ENCODE data around the gene IL12RB1.

- no peak for TF ChIP-seq POLR2AphosphoS5 (IDR thresholded peaks at IDR 0.05; ENCODE audit: low read depth, low read length)
- no peak for TF ChIP-seq CTCF (IDR thresholded peaks at IDR 0.05)
- no peak for TF ChIP-seq REST (IDR thresholded peaks at IDR 0.05; ENCODE audit: insufficient read depth in 1 of 2, low read depth in 2 of 2, low read length in 1 of 2)
- no peak for TF ChIP-seq SIN3A (IDR thresholded peaks at IDR 0.05; ENCODE audit: borderline replicate concordance, insufficient read depth, low read depth, low read length)
- no peak for TF ChIP-seq TCF7L2 (IDR thresholded peaks at IDR 0.05; ENCODE audit: low read depth, low read length)
Observed at GRCh38 chr19:18089726-18090125, 3.0 kb upstream of the IL12RB1 start.
